ENCODE data around the gene SLIT1. TPM values are rescaled to one million over a fixed set of nuclear protein-coding genes. Genes with fewer than 3 reads are reported as not detected.

The SLIT1 gene
- total and polyA plus RNA-seq, 5 donors from 2014 or later = 0.32 TPM; not detected in 4

- H3K27me3 Mint-ChIP-seq = peaks cover 18% of the 10 kb centered on the region
- H3K36me3 ChIP-seq (ENCODE audit: control insufficient read depth, insufficient read depth, low read length) = no peaks in the 10 kb centered on the region
- DNase-seq (no peak), ATAC-seq (ENCODE audit: low read depth in 2 of 2) (no peak)
- no peaks in the 10 kb centered on the region for H3K9me3 ChIP-seq (ENCODE audit: control insufficient read depth in 2 of 2, low read length in 2 of 2)
- H3K27ac ChIP-seq (ENCODE audit: insufficient read depth, low read length, poor library complexity, severe bottlenecking) = no peak overlapping the region
- no peaks in the 10 kb centered on the region for H3K4me1 ChIP-seq (ENCODE audit: control insufficient read depth, insufficient read depth, low read length, poor library complexity, severe bottlenecking)
- H3K4me1 Mint-ChIP-seq = peaks cover 0 to 2% (median 0%) of the 10 kb centered on the region in 4 donors
- no peak overlapping the region for H3K4me3 ChIP-seq (ENCODE audit: low read depth, low read length)
- no peak overlapping the region for H3K27ac Mint-ChIP-seq
- H3K4me3 Mint-ChIP-seq = no peak overlapping the region
- no peaks in the 10 kb centered on the region for H3K36me3 Mint-ChIP-seq
- H3K9me3 Mint-ChIP-seq = peaks cover 0 to 1% (median 0%) of the 10 kb centered on the region in 7 donors
- H3K27me3 ChIP-seq (ENCODE audit: control insufficient read depth, insufficient read depth, low read length) = peaks cover 5% of the 10 kb centered on the region
These were observed 16.7 kb downstream of the SLIT1 start for GRCh38 chr10:97169063-97169462.

GRCh38 chr10:97168645-97169044, 17.1 kb downstream of the SLIT1 start:
- Mint-ChIP-seq H3K9me3 (peaks cover 0 to 1% (median 0%) of the 10 kb centered on the region in 7 donors), H3K4me3 (no peak overlapping the region), H3K36me3 (no peaks in the 10 kb centered on the region), H3K27me3 (peaks cover 18% of the 10 kb centered on the region), H3K4me1 (peaks cover 0 to 2% (median 0%) of the 10 kb centered on the region in 4 donors), H3K27ac (no peak overlapping the region)
- Histone ChIP-seq H3K4me1 (ENCODE audit: control insufficient read depth, insufficient read depth, low read length, poor library complexity, severe bottlenecking) (no peaks in the 10 kb centered on the region), H3K27ac (ENCODE audit: insufficient read depth, low read length, poor library complexity, severe bottlenecking) (no peak overlapping the region), H3K9me3 (ENCODE audit: control insufficient read depth in 2 of 2, low read length in 2 of 2) (no peaks in the 10 kb centered on the region), H3K36me3 (ENCODE audit: control insufficient read depth, insufficient read depth, low read length) (no peaks in the 10 kb centered on the region), H3K27me3 (ENCODE audit: control insufficient read depth, insufficient read depth, low read length) (peaks cover 5% of the 10 kb centered on the region), H3K4me3 (ENCODE audit: low read depth, low read length) (no peak overlapping the region)
- ATAC-seq (ENCODE audit: low read depth in 2 of 2) = no peak
- DNase-seq = no peak

GRCh38 chr10:97165499-97165898, 20.3 kb downstream of the SLIT1 start:
- Mint-ChIP-seq H3K27ac (no peak overlapping the region), H3K4me3 (no peak overlapping the region)
- no peaks in the 10 kb centered on the region for H3K9me3 ChIP-seq (ENCODE audit: control insufficient read depth in 2 of 2, low read length in 2 of 2)

GRCh38 chr10:97163781-97164501, 21.8 kb downstream of the SLIT1 start:
- H3K9me3 Mint-ChIP-seq = peaks cover 0 to 1% (median 0%) of the 10 kb centered on the region in 7 donors
- DNase-seq = no peak
- peaks cover 13% of the 10 kb centered on the region for H3K27me3 Mint-ChIP-seq
- H3K4me1 Mint-ChIP-seq = no peaks in the 10 kb centered on the region
- H3K4me3 Mint-ChIP-seq = no peak overlapping the region
- H3K27ac Mint-ChIP-seq = no peak overlapping the region
- ATAC-seq (ENCODE audit: low read depth in 2 of 2) = no peak
- Histone ChIP-seq H3K27ac (ENCODE audit: insufficient read depth, low read length, poor library complexity, severe bottlenecking) (no peak overlapping the region), H3K4me3 (ENCODE audit: low read depth, low read length) (no peak overlapping the region), H3K4me1 (ENCODE audit: control insufficient read depth, insufficient read depth, low read length, poor library complexity, severe bottlenecking) (no peaks in the 10 kb centered on the region), H3K36me3 (ENCODE audit: control insufficient read depth, insufficient read depth, low read length) (no peaks in the 10 kb centered on the region), H3K27me3 (ENCODE audit: control insufficient read depth, insufficient read depth, low read length) (no peaks in the 10 kb centered on the region), H3K9me3 (ENCODE audit: control insufficient read depth in 2 of 2, low read length in 2 of 2) (no peaks in the 10 kb centered on the region)
- no peaks in the 10 kb centered on the region for H3K36me3 Mint-ChIP-seq

More at GRCh38 chr10:97165499-97165898, 20.3 kb downstream of the SLIT1 start:
- H3K36me3 ChIP-seq (ENCODE audit: control insufficient read depth, insufficient read depth, low read length) = no peaks in the 10 kb centered on the region
- no peaks in the 10 kb centered on the region for H3K4me1 ChIP-seq (ENCODE audit: control insufficient read depth, insufficient read depth, low read length, poor library complexity, severe bottlenecking)
- Mint-ChIP-seq H3K9me3 (peaks cover 0 to 1% (median 0%) of the 10 kb centered on the region in 7 donors), H3K36me3 (no peaks in the 10 kb centered on the region), H3K27me3 (peaks cover 17% of the 10 kb centered on the region), H3K4me1 (no peaks in the 10 kb centered on the region)
- no peak overlapping the region for H3K27ac ChIP-seq (ENCODE audit: insufficient read depth, low read length, poor library complexity, severe bottlenecking)
- ATAC-seq (ENCODE audit: low read depth in 2 of 2) = no peak
- H3K4me3 ChIP-seq (ENCODE audit: low read depth, low read length) = no peak overlapping the region
- H3K27me3 ChIP-seq (ENCODE audit: control insufficient read depth, insufficient read depth, low read length) = peaks cover 3% of the 10 kb centered on the region
- DNase-seq = no peak

- Mint-ChIP-seq H3K36me3 (no peaks in the 10 kb centered on the region), H3K27me3 (peaks cover 7% of the 10 kb centered on the region), H3K4me1 (no peaks in the 10 kb centered on the region), H3K9me3 (peaks cover 0 to 1% (median 0%) of the 10 kb centered on the region in 7 donors), H3K4me3 (no peak overlapping the region), H3K27ac (no peak overlapping the region)
- Histone ChIP-seq H3K4me1 (ENCODE audit: control insufficient read depth, insufficient read depth, low read length, poor library complexity, severe bottlenecking) (no peaks in the 10 kb centered on the region), H3K36me3 (ENCODE audit: control insufficient read depth, insufficient read depth, low read length) (no peaks in the 10 kb centered on the region), H3K27ac (ENCODE audit: insufficient read depth, low read length, poor library complexity, severe bottlenecking) (no peak overlapping the region), H3K27me3 (ENCODE audit: control insufficient read depth, insufficient read depth, low read length) (no peaks in the 10 kb centered on the region), H3K4me3 (ENCODE audit: low read depth, low read length) (no peak overlapping the region), H3K9me3 (ENCODE audit: control insufficient read depth in 2 of 2, low read length in 2 of 2) (no peaks in the 10 kb centered on the region)
- no peak for ATAC-seq (ENCODE audit: low read depth in 2 of 2)
- DNase-seq = no peak
These were observed 22.6 kb downstream of the SLIT1 start for GRCh38 chr10:97163181-97163580.

- H3K36me3 Mint-ChIP-seq = no peaks in the 10 kb centered on the region
- no peaks in the 10 kb centered on the region for H3K9me3 ChIP-seq (ENCODE audit: control insufficient read depth in 2 of 2, low read length in 2 of 2)
- ATAC-seq (ENCODE audit: low read depth in 2 of 2) (no peak), DNase-seq (no peak)
- no peak overlapping the region for H3K4me3 Mint-ChIP-seq
- no peak overlapping the region for H3K27ac ChIP-seq (ENCODE audit: insufficient read depth, low read length, poor library complexity, severe bottlenecking)
- peaks cover 13% of the 10 kb centered on the region for H3K27me3 Mint-ChIP-seq
- H3K4me3 ChIP-seq (ENCODE audit: low read depth, low read length) = no peak overlapping the region
- H3K36me3 ChIP-seq (ENCODE audit: control insufficient read depth, insufficient read depth, low read length) = no peaks in the 10 kb centered on the region
- H3K4me1 Mint-ChIP-seq = no peaks in the 10 kb centered on the region
- no peak overlapping the region for H3K27ac Mint-ChIP-seq
- no peaks in the 10 kb centered on the region for H3K27me3 ChIP-seq (ENCODE audit: control insufficient read depth, insufficient read depth, low read length)
- no peaks in the 10 kb centered on the region for H3K4me1 ChIP-seq (ENCODE audit: control insufficient read depth, insufficient read depth, low read length, poor library complexity, severe bottlenecking)
- peaks cover 0 to 1% (median 0%) of the 10 kb centered on the region in 7 donors for H3K9me3 Mint-ChIP-seq
These were observed 26.0 kb downstream of the SLIT1 start for GRCh38 chr10:97159646-97160305.

- no peaks in the 10 kb centered on the region for H3K4me1 Mint-ChIP-seq
- no peak overlapping the region for H3K27ac Mint-ChIP-seq
- peaks cover 25% of the 10 kb centered on the region for H3K27me3 Mint-ChIP-seq
- H3K9me3 Mint-ChIP-seq = peaks cover 0 to 1% (median 0%) of the 10 kb centered on the region in 7 donors
- Histone ChIP-seq H3K4me3 (ENCODE audit: low read depth, low read length) (no peak overlapping the region), H3K27me3 (ENCODE audit: control insufficient read depth, insufficient read depth, low read length) (no peaks in the 10 kb centered on the region), H3K9me3 (ENCODE audit: control insufficient read depth in 2 of 2, low read length in 2 of 2) (no peaks in the 10 kb centered on the region), H3K4me1 (ENCODE audit: control insufficient read depth, insufficient read depth, low read length, poor library complexity, severe bottlenecking) (no peaks in the 10 kb centered on the region), H3K36me3 (ENCODE audit: control insufficient read depth, insufficient read depth, low read length) (no peaks in the 10 kb centered on the region), H3K27ac (ENCODE audit: insufficient read depth, low read length, poor library complexity, severe bottlenecking) (no peak overlapping the region)
- H3K4me3 Mint-ChIP-seq = no peak overlapping the region
- H3K36me3 Mint-ChIP-seq = no peaks in the 10 kb centered on the region
- no peak for ATAC-seq (ENCODE audit: low read depth in 2 of 2)
- DNase-seq = no peak
These were observed 28.1 kb downstream of the SLIT1 start for GRCh38 chr10:97157578-97158095.

All from CD4-positive, CD25-positive, alpha-beta regulatory T cell (primary cell).